Fibroblast of skin of left biceps (primary cell): Measurements from ENCODE around the gene PDLIM4.

Experiments
- DNase-seq, 2 experiments: peaks; one replicate each; pipeline ENCODE4 v3.0.0-alpha.2; 2013; ENCODE audit warnings: low read depth in 2 of 2

PDLIM4 gene

DNA sequence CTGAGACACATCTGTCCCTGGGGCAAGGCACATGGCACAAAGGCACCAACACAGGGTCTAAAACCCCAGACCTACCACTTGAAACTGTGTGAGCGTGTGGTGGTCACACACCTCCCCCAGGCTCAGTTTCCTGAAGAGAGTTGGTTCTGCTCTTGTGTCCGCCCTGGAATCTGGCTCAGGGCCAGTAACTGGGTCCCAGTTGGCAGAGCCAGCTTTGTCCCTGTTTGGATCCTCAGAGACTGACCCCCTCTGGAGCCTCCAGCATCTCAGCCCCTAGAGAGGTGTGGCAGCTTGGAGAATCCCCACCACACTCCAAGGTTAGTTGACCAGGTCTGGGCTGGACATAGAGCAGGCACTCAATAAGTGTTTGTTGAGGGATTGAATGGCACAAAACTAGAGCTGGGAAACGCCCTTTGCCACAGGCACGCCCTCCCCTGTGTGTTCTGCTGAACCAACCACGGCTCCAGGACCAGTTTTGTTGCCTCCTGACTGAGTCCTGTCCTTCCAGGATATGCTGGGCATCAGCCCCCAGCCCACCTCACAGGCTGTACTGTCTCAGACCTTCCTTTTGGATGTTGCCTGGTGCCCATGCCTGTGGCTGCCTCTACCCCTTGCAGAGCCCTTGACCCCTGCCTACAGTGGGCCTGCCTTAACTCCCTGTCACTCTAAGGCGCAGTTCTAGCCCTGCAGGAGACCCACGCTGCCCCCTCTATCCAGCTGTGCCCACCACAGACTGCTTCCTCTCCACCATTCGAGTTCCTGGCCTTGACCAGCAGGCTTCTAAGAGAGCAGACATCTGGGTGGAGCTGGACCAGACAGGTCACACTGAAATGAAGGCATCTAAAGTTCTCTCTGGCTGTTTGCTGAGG, 3.8 kb upstream of the PDLIM4 start:
- no peak for DNase-seq

DNA sequence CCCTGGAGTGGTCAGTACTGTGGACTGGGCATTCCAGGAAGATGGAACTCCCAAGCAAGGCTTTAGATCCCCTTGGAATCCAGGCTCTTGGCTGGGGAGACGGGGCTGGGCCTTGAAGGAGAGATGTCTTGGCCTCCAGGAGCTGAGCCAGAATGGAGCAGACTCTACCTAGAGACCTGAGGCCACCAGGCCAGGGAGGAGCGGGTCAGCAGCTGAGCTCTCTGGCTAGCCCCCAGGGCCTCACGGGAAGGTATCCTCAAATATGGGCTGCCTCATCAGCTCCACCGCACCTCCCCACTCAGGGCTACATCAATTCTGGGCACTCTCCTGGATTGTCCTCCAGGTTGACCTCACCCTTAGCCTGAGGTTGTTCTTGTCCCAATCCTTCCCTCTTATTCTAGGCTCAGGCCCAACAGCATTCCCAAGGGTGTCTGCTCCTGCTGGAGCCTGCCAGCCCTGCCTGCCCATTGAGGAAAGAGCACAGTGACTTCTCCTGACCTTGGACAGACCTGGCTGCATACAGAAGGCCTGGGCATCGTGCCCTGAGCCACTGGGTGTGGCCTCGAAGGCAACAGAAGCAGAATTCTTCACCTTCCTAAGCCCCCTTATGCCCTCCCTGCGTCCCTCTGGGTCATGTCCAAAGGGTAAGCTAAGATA, 3.0 kb upstream of the PDLIM4 start:
- DNase-seq, result no peak

DNA sequence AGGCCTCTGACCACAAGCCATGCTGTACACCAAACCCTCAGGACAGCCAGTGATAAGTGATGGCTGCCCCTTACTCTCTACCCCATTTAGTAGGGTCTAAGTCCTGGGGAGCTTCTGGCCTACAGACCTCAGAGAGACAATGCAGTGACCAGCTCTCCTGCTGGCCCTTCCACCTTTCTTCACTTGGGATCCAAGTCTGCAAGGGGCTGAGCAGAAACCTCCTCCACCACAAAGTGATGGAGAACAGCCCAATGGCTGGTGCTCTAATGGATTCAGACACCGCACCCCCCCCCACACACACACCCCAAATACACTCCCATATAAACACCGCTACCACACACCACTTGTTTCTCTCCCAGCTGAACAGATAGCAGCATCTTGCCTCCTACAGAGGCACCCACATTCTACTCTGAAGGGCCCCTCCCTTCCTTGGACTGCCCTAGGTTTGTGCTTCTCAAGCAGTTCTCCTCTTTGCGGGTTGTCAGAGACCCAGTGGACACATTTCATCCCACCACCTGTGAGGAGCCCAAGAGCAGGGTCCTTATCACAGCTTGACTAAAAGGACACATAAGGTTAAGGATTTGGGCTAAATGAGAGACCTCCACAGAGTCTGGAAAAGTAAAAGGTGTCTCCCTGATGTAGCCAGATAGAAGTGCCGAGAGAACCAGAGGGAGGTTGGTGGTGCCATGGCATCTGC, 1.3 kb upstream of the PDLIM4 start:
- DNase-seq, result no peak

DNA sequence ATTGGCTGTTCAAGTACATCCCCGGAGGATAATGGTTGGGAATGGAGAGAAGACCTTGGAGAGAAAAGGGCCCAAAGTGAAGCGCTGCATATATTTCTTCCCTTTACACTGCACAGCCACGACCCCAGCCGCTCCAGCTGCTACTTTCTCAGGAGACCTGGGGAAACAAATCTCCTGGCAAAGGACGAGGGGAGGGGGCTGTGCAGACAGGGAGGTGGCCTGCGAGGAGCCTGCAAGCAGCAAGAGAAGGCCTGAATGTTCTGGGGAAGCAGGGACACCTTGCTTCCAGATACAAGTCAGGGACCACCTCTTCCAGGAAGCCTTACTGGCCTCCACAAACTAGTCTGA, 739 bp upstream of the PDLIM4 start:
- DNase-seq, result no peak

DNA sequence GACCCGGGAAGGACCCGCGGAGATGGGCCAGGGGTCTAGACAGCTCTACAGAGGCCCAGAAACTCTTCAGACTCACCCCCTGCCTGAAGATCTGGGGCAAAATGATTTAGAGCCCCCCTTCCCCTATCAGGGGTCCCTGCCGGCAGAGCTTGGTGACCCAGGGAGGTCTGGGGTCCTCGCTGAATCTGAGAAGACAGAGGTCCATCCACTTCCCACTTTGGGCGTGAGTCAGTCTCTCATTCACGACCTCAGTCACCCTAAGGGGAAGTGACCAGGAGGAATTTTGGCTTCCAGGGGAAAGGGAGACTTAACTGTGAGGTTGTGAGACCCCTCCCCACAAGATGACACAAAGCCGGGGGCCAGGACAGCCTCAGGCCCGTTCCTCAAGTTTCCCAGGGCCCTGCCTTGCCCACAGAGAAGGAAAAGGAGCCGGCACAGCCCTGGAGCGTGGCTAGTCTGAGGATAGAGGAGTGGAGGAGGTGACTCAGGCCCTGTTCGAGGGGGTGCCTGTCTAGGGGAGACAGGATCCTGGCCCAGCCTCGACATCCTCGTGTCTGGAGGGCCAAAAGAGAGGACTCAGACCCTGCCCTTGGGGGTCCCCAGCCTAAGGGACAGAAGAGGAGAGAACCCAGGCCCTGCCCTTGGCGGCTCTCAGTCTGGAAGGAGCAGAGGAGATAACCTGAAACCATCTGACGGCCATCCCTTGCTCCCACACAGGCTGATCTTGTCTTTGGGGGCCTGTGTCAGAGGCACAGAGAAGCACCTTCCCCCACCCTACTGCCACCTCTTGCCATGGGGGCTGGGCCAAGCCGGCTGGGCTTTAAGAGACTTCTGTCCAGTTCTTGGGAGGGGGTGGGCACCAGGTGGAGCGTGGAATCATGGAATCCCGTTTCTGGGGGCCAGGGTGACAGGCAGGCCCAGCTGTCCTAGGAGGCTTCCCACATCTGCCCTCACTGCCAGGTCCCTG, 889 bp downstream of the PDLIM4 start:
- DNase-seq, result no peak

DNA sequence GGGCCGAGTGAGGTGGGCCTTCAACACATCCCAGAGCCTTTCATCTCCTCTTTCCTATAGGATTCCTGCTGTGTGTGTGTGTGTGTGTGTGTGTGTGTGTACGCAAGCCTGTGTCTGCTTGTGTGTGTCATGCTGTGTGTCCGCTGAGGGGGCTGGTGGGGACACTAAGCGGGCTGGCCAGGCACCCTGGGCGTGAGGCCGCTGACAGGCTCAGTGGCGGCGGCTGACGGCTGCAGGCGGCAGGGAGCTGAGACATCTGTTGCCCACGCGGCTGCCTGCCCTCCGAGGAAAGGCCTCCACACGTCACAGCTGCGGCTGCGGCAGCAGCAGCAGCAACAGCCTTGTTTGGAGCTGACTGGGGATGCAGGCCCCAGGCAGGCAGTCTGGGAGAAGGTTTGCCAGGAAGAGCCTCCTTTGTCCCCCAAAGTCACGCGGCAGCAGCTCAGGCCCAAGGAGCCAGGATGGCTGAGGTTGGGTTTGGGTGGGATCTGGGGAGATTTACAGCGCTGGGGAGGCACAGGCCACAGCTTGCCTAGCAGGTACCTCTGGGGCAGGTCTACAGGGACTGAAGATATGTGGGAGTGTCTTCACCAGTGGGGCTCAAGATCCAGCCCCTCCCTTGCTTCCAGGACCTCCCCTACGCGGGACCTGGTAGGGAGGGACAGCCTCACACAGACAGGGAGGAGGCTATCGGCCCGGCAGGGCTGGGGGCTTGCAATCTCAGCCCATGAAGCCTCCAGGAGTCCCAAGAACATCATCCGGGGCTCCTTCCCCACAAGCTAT, 1.8 kb downstream of the PDLIM4 start:
- DNase-seq, result peak; percentile 69 to 75

DNA sequence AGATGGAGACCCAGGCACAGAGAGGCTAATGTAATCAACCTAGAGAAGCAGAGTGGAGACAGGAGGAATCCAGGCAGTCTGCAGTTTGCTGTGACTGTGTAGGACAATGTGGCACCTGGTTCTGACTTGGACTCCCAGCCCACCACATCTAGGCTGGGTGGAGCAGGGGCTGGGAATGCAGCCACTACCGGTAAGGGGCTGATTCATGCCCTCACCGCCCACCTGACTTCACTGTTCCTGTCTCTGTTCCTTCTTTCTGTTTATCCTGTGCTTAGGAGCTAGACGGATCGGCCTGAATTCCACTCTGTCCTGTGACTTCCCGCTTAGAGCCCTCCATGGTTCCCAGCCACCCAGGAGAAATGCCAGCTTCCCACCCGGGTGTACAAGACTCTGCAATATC, 2.6 kb downstream of the PDLIM4 start:
- DNase-seq, result no peak

DNA sequence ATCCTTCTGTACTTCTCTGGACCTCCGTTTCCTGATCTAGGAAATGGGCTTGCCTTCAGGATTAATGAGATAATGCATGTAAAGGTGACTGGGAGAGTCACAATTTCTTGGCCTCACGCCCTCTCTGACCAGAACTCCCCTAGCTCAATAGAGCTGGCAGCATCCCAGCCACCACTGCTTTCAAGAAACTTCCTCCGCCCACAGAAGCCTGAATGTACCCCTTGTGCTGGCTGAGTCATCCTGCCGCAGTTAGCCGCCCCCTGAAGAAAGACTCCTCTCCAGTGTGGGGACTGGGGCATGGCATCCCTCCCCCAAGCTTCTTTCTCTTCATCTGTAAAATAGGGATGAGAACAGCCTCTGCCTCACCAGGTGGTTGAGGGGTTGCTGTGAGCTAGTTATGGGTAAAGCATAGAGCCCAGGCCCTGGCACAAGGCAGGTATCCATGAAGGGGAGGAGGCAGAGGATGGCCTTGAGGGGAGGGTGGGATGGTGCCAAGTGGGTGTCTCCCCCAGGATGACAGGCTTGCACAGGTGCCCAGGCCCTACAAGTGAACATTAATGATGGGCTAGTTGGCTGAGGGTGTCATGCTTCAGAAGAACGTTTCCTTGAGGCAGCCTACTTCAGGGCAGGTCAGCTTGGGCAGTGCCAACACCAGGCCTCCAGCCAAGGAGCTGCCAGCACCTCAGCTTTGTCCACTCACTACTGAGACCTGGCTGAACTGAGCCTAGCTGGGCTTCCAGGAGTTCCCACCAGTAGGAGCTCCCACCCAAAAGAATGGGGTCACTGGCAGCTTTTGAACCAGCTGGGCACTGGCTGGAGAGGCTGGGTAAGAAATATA, 3.4 kb downstream of the PDLIM4 start:
- DNase-seq, result peak; percentile 47 to 57

DNA sequence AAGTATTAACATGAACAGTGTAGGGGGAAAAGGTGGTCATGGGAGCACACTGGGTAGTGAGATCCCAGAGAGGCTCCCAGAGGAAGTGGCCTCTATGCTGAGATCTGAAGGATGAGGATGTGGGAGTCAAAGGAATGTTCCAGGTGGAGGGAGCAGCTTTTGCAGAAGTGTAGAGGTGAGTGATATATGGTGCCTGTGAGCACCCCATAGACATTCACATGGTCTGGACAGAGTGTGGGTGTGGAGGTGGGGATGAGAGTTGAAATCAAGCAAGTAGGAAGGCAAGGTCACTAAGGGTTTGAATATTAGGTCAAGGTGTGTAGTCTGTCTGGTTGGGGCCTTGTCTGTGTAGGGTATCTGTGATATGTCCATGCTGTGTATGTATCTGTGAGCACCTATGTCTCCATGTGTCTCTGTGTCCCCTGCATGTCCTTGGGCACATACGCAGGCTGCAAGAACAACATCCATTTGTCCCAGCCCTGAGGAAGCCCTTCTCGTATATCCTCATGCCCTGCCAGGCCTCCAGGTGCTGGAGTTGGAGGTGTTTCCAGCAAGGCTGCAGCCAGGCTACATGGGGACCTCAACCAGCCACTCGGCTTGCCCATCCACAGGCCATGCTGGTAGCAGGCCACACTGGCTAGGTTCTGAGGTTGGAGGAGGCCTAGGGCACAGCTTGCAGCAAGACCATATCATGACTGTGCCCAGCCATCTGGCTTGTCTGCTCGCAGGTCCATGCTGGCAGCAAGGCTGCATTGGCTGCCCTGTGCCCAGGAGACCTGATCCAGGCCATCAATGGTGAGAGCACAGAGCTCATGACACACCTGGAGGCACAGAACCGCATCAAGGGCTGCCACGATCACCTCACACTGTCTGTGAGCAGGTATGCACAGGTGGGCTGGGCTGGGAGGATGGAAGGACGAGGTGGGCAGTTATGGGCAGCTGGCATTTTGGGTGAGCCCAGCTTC, 4.7 kb downstream of the PDLIM4 start:
- DNase-seq, result no peak

DNA sequence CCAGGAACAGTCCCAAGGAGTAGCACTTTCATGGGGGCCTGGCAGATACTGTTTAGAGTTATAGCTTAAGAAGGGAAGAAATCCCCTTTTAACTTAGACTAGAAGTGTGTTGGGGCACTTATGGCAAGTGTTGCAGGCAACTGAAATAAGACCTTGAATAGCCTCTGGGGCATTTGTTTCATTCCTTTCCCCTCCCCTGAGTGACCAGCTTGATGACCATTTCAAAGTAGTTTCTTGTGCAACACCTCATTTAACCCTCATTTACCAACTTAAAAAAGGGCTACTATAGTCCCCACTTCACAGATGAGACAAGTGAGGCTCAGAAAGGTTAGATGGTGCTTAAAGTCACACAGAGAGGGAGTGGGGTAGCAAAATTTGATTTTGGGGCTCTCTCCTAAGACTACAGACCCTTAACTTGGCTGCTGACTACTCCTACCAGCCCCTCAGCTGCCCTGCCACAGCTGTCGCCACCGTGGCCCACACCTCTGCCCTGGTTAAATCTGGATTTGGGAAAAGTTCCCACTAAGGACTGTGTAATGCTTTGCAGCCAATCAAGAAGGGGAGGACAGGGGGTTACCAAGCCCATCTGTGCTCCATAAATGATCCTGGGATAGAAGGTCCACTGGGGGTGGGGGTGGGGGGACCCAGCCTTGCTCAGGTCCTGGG, 5.5 kb downstream of the PDLIM4 start:
- DNase-seq, result no peak

DNA sequence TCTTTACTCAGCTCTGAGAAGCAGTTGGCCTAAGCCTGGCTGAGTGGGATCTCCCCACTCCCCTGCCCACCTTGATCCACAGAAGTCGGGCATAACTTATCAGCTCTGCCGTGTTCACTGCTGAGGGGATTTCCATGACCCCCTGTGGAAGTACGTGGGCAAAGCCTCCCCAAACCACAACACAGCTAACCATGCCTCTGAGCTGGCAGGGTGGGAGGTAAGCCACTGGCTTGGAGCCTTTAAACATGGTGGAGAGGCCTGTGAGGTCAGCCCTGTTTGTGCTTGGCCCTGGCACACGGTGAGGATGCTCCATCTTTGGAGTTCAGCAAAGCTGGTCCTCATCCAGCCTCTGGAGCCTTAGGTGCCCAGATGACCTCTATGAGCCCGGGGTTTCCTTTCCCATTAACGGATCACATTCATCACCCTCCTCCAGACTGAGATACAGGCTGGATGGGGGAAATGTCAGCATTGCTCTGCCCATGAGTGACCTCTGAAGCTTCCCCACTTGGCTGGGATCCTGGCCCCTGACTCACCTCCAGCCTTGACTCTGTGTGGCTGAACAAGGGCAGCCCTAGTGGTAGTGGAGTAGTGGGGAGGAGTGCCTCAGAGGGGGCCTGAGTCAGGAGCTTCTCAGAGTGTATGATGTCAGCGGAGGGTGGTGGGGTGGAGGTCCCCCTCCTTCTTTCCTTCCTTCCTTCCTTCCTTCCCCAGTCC, 6.2 kb downstream of the PDLIM4 start:
- peak; percentile 32 to 39 for DNase-seq

DNA sequence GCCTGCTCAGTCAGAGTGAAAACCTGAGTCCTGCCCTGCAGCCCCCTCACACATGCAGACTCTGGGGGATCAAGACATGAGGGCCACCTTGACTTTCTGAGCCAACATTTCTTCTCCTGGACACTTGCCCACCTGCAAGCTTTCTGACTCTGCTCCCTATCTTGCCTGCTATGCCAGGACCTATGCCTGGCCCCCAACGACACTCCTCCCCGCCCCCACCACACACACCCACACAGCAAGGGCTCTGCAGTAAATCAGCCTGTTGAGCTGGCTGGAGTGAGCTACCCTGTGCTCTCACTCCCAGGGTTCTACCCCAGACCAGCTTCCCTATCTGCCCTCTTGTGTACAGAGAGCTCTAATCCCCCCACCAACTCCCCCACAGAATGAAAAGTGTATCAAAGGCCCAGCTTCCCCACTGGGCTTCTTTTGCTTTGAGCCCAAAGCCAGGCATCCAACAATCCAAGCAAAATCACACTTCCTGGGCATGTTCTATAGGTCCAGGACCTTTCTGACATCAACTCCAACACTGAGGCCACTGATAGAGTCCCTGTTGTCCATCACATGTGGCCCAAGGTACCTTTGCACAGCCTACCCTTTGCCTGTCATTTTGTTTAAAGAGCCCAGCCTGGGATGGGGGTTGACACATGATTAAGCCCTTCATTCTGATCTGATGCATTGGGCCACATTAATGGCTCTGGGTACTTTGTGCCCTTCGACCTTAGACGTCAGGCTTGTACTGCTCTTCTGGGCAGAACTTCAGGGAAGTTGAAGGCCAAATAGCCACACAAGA, 7.2 kb downstream of the PDLIM4 start:
- DNase-seq, result no peak

DNA sequence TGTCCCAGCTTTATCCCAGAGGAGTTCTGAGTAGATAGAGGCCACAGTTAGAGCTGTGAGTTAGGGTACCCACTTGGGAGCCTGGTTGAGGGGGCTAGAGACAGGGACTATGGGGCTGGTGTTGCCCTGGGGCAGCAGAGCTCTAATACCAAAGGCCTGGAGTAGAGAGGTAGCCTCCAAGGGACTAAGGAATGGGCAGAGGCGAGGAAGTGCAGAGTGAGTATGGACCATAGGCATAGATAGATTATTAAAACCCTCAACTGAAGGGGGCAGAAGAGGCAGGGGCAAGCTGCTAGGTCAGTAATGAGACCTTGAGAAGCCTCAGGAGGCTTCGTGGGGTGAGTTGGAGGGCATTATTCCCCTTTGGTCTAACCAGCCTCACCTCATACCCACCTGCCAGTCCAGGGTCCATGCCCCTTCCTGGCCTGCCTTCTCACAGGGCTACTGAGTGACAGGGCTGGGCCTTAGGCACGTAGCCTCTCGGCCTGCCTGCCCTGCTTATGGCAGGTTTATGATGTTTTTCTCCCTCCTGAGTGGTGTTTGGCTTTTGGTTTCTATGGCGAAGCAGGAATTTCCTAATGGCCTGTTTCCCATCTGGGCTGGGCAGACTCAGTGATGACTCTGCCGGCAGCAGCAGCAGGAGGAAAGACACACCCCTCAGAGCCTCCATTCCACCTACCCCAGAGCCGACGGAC, 8.0 kb downstream of the PDLIM4 start:
- DNase-seq, result peak; percentile 81 to 86

DNA sequence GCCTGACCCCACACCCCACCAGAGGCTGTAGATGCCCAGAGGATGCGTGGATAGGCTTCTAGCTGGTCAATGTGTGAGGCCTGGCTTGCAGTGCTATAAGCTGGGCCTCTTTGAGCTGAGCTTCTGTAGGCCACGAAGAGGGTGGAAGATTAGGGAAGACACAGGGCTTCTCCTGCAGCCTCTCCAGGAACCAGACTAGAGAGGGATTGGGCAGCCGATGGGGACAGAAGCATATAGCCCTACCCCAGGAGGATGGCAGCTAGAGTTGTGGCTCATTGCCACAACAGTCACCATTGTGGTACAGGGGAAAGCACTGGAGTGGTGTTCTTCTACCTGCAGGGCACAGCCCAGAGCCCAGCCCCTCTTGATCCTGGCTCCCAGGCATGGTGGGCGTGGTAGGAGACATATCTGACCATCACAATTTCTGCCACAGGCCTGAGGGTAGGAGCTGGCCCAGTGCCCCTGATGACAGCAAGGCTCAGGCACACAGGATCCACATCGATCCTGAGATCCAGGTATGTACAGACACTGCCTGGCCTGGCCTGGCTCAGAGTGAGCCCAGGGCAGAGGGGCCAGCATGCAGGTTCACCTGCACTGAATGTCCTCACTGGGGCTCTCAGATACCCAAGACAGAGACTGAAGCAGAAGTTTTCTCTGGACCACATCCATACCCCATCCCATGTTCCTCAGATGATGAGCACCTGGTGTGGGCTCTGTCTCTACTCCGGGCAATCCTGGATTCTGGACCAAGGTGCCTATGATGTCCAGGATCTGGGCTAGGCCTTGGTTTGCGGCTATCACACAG, 8.7 kb downstream of the PDLIM4 start:
- DNase-seq, result no peak

DNA sequence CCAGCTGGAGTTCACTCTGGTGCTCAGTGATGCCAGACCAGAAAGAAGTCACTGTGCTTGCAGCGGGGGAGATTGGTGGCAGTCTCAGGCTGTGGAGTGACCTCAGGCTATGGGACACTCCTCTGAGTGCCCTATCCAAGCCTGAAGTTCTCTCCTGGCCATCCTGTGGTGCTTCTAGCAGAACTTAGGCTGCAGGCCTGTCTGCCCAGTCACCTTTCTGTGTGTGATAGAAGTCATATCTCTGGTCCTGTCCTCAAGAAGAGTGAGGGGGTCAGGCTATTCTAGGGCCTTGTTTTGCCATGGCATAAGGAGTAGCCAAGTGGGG, 9.3 kb downstream of the PDLIM4 start:
- DNase-seq, result no peak
